Keratinocyte (primary cell): ENCODE measurements around the gene FMNL2. TPM values are rescaled to one million over a fixed set of nuclear protein-coding genes. Genes with fewer than 3 reads are reported as not detected.
"Not testable (repeated sequence)": the region's sequence is repeated elsewhere in the genome, so short reads cannot be mapped to it uniquely, and the experiment has no call there.

Experiments
- DNase-seq: peaks from one replicate; pipeline ENCODE4 v3.0.0-alpha.2; 2011; ENCODE audit warnings: low read depth, missing footprints, low spot score
- FAIRE-seq: peaks from 2 replicates; lab custom pipeline; 2011; peaks lifted over from hg19 to GRCh38; lab: Jason Lieb, UNC
- H2AFZ ChIP-seq: 2 replicates; pipeline ENCODE4 v1.6.0; 2012; ENCODE audit warnings: low read length, control low read depth, inconsistent platforms; ENCODE audit not compliant: control insufficient read depth
- H3K27ac ChIP-seq: 2 replicates; pipeline ENCODE4 v1.5.1; 2011; ENCODE audit warnings: low read length; ENCODE audit not compliant: control insufficient read depth, insufficient read depth
- H3K27me3 ChIP-seq: 3 replicates; pipeline ENCODE4 v1.6.0; 2011; ENCODE audit warnings: low read length; ENCODE audit not compliant: control insufficient read depth, insufficient read depth; ENCODE audit errors: extremely low read depth
- H3K36me3 ChIP-seq, 2 experiments: 2 replicates in 1 of 2; 3 replicates in 1 of 2; pipeline ENCODE4 v1.5.1; 2011; ENCODE audit warnings: low read length in 2 of 2, mild to moderate bottlenecking in 1 of 2; ENCODE audit not compliant: control insufficient read depth in 2 of 2, insufficient read depth in 2 of 2; ENCODE audit errors: extremely low read depth in 1 of 2
- H3K4me1 ChIP-seq: 3 replicates; pipeline ENCODE4 v1.5.1; 2011; ENCODE audit warnings: low read length; ENCODE audit not compliant: control insufficient read depth, insufficient read depth; ENCODE audit errors: extremely low read depth
- H3K4me2 ChIP-seq: 3 replicates; pipeline ENCODE4 v1.6.0; 2011; ENCODE audit warnings: low read depth, low read length; ENCODE audit not compliant: control insufficient read depth, insufficient read depth; ENCODE audit errors: extremely low read depth
- H3K4me3 ChIP-seq, 3 experiments: fragments of 200-600 bp in 1 of 3; sonication (generic) in 1 of 3; 2 replicates in 2 of 3; 3 replicates in 1 of 3; pipeline ENCODE4 v1.5.1; 2011 to 2016; ENCODE audit warnings: low read length in 3 of 3, mild to moderate bottlenecking in 3 of 3, control low read depth in 2 of 3, inconsistent platforms in 1 of 3, low read depth in 1 of 3, mixed read lengths in 1 of 3, mixed run types in 1 of 3, moderate library complexity in 1 of 3; ENCODE audit not compliant: control insufficient read depth in 2 of 3, insufficient read depth in 2 of 3; ENCODE audit errors: extremely low read depth in 1 of 3
- H3K79me2 ChIP-seq: 2 replicates; pipeline ENCODE4 v1.6.0; 2012; ENCODE audit warnings: low read length; ENCODE audit not compliant: control insufficient read depth, insufficient read depth
- H3K9ac ChIP-seq: 3 replicates; pipeline ENCODE4 v1.6.0; 2011; ENCODE audit warnings: low read length; ENCODE audit not compliant: control insufficient read depth, insufficient read depth; ENCODE audit errors: extremely low read depth
- H3K9me1 ChIP-seq: 3 replicates; pipeline ENCODE4 v1.6.0; 2011; ENCODE audit warnings: low read length; ENCODE audit not compliant: control insufficient read depth, insufficient read depth; ENCODE audit errors: extremely low read depth
- H3K9me3 ChIP-seq: 2 replicates; pipeline ENCODE4 v1.5.1; 2012; ENCODE audit warnings: low read depth, low read length; ENCODE audit not compliant: control insufficient read depth
- H4K20me1 ChIP-seq: 3 replicates; pipeline ENCODE4 v1.6.0; 2011; ENCODE audit warnings: low read length; ENCODE audit not compliant: control insufficient read depth, insufficient read depth; ENCODE audit errors: extremely low read depth
- CTCF ChIP-seq, 3 experiments: IDR thresholded peaks in 1 of 3; conservative IDR thresholded peaks in 1 of 3; optimal IDR thresholded peaks in 1 of 3; 2 replicates in 2 of 3; 3 replicates in 1 of 3; pipeline versions ENCODE3 to v1.5.1; 2011; ENCODE audit warnings: low read length in 3 of 3, mild to moderate bottlenecking in 3 of 3, moderate library complexity in 2 of 3, control low read depth in 1 of 3, inconsistent platforms in 1 of 3; ENCODE audit not compliant: insufficient read depth in 2 of 3; ENCODE audit errors: extremely low read depth in 1 of 3
- EZH2 ChIP-seq: IDR thresholded peaks from one replicate; pipeline ENCODE4 v1.6.1; 2012; ENCODE audit warnings: inconsistent platforms, mild to moderate bottlenecking, low read length, moderate library complexity
- dilution Hi-C: fragments of 300-500 bp; cut with MboI; formaldehyde crosslinking; loops from one replicate; pipeline ENCODE4 v1.7.0; 2020; ENCODE audit warnings: low sequenced_read_pairs; ENCODE audit not compliant: extremely low pct_ligation_motif_present
- polyA plus RNA-seq, 5 experiments: library from polyadenylated mRNA; depleted of rRNA in 3 of 5; stranded (reverse) in 3 of 5; stranded (forward) in 1 of 5; unstranded in 1 of 5; fragments of >200 nt; gene quantifications; 1 replicate in 1 of 5; 2 replicates in 3 of 5; 3 replicates in 1 of 5; pipeline versions ENCODE4 v1.2.1 to v1.2.3, GENCODE V29; 2011 to 2012; ENCODE audit warnings: missing spikeins in 2 of 5, low read depth in 1 of 5, low replicate concordance in 1 of 5

FMNL2 gene
- polyA plus RNA-seq, 1 donor (not counting 4 experiments of a cell fraction or from before 2014, with no cell fraction given), result 62.7 TPM

DNA sequence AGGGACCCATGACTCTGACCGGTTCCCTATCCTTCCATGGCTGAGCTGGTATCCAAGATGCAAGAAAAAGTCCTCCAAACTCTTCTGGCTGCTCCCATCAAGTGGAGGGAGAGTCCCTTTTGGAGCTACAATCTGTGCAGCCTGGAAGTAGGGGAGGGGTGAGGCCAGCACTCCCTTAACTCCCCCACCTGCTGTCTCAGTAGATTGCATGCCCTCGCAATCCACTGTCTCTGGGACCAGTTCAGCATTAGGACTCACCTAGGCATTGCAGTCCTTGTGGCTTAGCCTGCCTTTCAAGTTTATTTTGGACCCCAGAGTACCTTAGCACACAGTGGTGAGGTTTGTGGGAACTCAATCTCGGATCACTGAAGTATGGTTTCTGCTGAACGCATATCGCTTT is 14.2 kb upstream of the FMNL2 start:
- Histone ChIP-seq H3K4me1 (peaks cover 3% of the 10 kb centered on the region), H3K27me3 (no peaks in the 10 kb centered on the region), H3K9me3 (no peaks in the 10 kb centered on the region), H3K9ac (no peak overlapping the region), H3K4me2 (no peak overlapping the region), H4K20me1 (no peaks in the 10 kb centered on the region), H3K4me3 (no peak overlapping the region), H3K36me3 (no peaks in the 10 kb centered on the region), H2AFZ (no peak overlapping the region), H3K27ac (no peak overlapping the region), H3K79me2 (no peaks in the 10 kb centered on the region), H3K9me1 (no peaks in the 10 kb centered on the region)
- DNase-seq (no peak), FAIRE-seq (no peak)
- TF ChIP-seq CTCF (optimal IDR thresholded peaks at IDR 0.05 in 1 of 3, IDR thresholded peaks at IDR 0.05 in 1 of 3, conservative IDR thresholded peaks at IDR 0.05 in 1 of 3; ENCODE audit: extremely low read depth in 1 of 3, insufficient read depth in 2 of 3, low read length in 3 of 3), result no peak
- TF ChIP-seq EZH2, result no peak
- dilution Hi-C loops, result no loop called here

- H4K20me1 ChIP-seq, result no peaks in the 10 kb centered on the region
- no peaks in the 10 kb centered on the region for H3K9me1 ChIP-seq
- DNase-seq, result no peak
- no peak overlapping the region for H2AFZ ChIP-seq
- no peak overlapping the region for H3K27ac ChIP-seq
- no peak overlapping the region for H3K9ac ChIP-seq
- peaks cover 3% of the 10 kb centered on the region for H3K4me1 ChIP-seq
- H3K36me3 ChIP-seq, result no peaks in the 10 kb centered on the region
- no peak for TF ChIP-seq EZH2
- TF ChIP-seq CTCF (optimal IDR thresholded peaks at IDR 0.05 in 1 of 3, IDR thresholded peaks at IDR 0.05 in 1 of 3, conservative IDR thresholded peaks at IDR 0.05 in 1 of 3; ENCODE audit: extremely low read depth in 1 of 3, insufficient read depth in 2 of 3, low read length in 3 of 3), result no peak
- no peaks in the 10 kb centered on the region for H3K79me2 ChIP-seq
- dilution Hi-C loops, result no loop called here
- no peak overlapping the region for H3K4me3 ChIP-seq
- no peaks in the 10 kb centered on the region for H3K9me3 ChIP-seq
- no peaks in the 10 kb centered on the region for H3K27me3 ChIP-seq
- no peak for FAIRE-seq
- H3K4me2 ChIP-seq, result no peak overlapping the region
Measured at GRCh38 chr2:152322222-152322621, 12.8 kb upstream of the FMNL2 start.

DNA sequence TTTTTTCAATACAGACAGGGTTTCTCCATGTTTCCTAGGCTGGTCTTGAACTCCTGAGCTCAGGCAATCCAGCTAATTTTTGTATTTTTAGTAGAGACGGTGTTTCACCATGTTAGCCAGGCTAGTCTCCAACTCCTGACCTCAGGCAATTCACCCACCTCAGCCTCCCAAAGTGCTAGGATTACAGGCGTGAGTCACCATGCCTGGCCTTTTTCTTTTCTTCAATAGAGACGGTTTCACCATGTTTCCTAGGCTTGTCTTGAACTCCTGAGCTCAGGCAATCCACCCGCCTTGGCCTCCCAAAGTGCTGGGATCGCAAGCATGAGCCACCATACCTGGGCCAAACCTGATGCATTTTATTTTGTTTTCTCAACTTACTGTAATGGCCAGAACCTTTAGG is 9.8 kb upstream of the FMNL2 start:
- DNase-seq, H3K79me2 ChIP-seq, H3K36me3 ChIP-seq, dilution Hi-C loops, H3K9me1 ChIP-seq, H3K9me3 ChIP-seq, H3K27me3 ChIP-seq, FAIRE-seq, H3K4me1 ChIP-seq, H2AFZ ChIP-seq, H3K4me3 ChIP-seq, H3K4me2 ChIP-seq, H3K9ac ChIP-seq, H3K27ac ChIP-seq, H4K20me1 ChIP-seq: not testable (repeated sequence)
